HEK293 (cell line): ENCODE results near the gene TRAPPC3L.

Experiments
- BCL11A ChIP-seq: fragments of 450-650 bp; formaldehyde crosslinking; IDR thresholded peaks from 2 replicates; pipeline ENCODE4 v1.5.1; 2016; ENCODE audit warnings: low read depth, missing biosample characterization, missing genetic modification characterization
- GLI4 ChIP-seq: fragments of 450-650 bp; formaldehyde crosslinking; IDR thresholded peaks from 2 replicates; pipeline ENCODE4 v1.5.1; 2016; ENCODE audit warnings: missing biosample characterization, missing genetic modification characterization
- SCRT1 ChIP-seq: fragments of 450-650 bp; formaldehyde crosslinking; IDR thresholded peaks from 2 replicates; pipeline ENCODE4 v1.5.1; 2016; ENCODE audit warnings: missing biosample characterization, missing genetic modification characterization, borderline replicate concordance
- SP2 ChIP-seq: fragments of 450-650 bp; formaldehyde crosslinking; IDR thresholded peaks from 2 replicates; pipeline ENCODE4 v1.5.1; 2016; ENCODE audit warnings: missing biosample characterization, missing genetic modification characterization
- YY1 ChIP-seq: fragments of 450-650 bp; formaldehyde crosslinking; IDR thresholded peaks from 2 replicates; pipeline ENCODE4 v1.5.1; 2018; ENCODE audit warnings: missing biosample characterization, missing genetic modification characterization
- ZBTB20 ChIP-seq: fragments of 450-650 bp; formaldehyde crosslinking; IDR thresholded peaks from 2 replicates; pipeline ENCODE4 v1.5.1; 2016; ENCODE audit warnings: missing biosample characterization, missing genetic modification characterization
- ZBTB8A ChIP-seq: fragments of 450-650 bp; formaldehyde crosslinking; IDR thresholded peaks from 2 replicates; pipeline ENCODE4 v1.5.1; 2016; ENCODE audit warnings: missing biosample characterization, missing genetic modification characterization
- ZNF133 ChIP-seq: fragments of 450-650 bp; formaldehyde crosslinking; IDR thresholded peaks from 2 replicates; pipeline ENCODE4 v1.5.1; 2016; ENCODE audit warnings: missing biosample characterization, missing genetic modification characterization
- ZNF169 ChIP-seq: fragments of 450-650 bp; formaldehyde crosslinking; IDR thresholded peaks from 2 replicates; pipeline ENCODE4 v1.5.1; 2016; ENCODE audit warnings: missing biosample characterization, missing genetic modification characterization
- ZNF174 ChIP-seq: fragments of 450-650 bp; formaldehyde crosslinking; IDR thresholded peaks from 2 replicates; pipeline ENCODE4 v1.5.0; 2017; ENCODE audit warnings: missing biosample characterization, mild to moderate bottlenecking, missing genetic modification characterization
- ZNF2 ChIP-seq: fragments of 450-650 bp; formaldehyde crosslinking; IDR thresholded peaks from 2 replicates; pipeline ENCODE4 v1.5.1; 2016; ENCODE audit warnings: missing biosample characterization, missing genetic modification characterization
- ZNF202 ChIP-seq: fragments of 450-650 bp; formaldehyde crosslinking; IDR thresholded peaks from 2 replicates; pipeline ENCODE4 v1.5.1; 2016; ENCODE audit warnings: missing biosample characterization, missing genetic modification characterization, borderline replicate concordance
- ZNF239 ChIP-seq: fragments of 450-650 bp; formaldehyde crosslinking; IDR thresholded peaks from 2 replicates; pipeline ENCODE4 v1.5.1; 2016; ENCODE audit warnings: missing biosample characterization, missing genetic modification characterization
- ZNF24 ChIP-seq: fragments of 450-650 bp; formaldehyde crosslinking; IDR thresholded peaks from 2 replicates; pipeline ENCODE4 v1.5.1; 2016; ENCODE audit warnings: missing biosample characterization, missing genetic modification characterization
- ZNF302 ChIP-seq: fragments of 450-650 bp; formaldehyde crosslinking; IDR thresholded peaks from 2 replicates; pipeline ENCODE4 v1.5.1; 2016; ENCODE audit warnings: missing biosample characterization, missing genetic modification characterization, low read depth
- ZNF335 ChIP-seq: fragments of 450-650 bp; formaldehyde crosslinking; conservative IDR thresholded peaks from 2 replicates; pipeline ENCODE4 v1.5.1; 2016; ENCODE audit warnings: missing biosample characterization, missing genetic modification characterization
- ZNF423 ChIP-seq: fragments of 450-650 bp; formaldehyde crosslinking; IDR thresholded peaks from 2 replicates; pipeline ENCODE4 v1.5.1; 2016; ENCODE audit warnings: missing biosample characterization, missing genetic modification characterization
- ZNF501 ChIP-seq: fragments of 450-650 bp; formaldehyde crosslinking; IDR thresholded peaks from 2 replicates; pipeline ENCODE4 v1.5.1; 2016; ENCODE audit warnings: missing biosample characterization, missing genetic modification characterization
- ZNF521 ChIP-seq: fragments of 450-650 bp; formaldehyde crosslinking; IDR thresholded peaks from 2 replicates; pipeline ENCODE4 v1.5.1; 2017; ENCODE audit warnings: missing biosample characterization, mild to moderate bottlenecking, missing genetic modification characterization
- ZNF660 ChIP-seq: fragments of 450-650 bp; IDR thresholded peaks from 2 replicates; pipeline ENCODE4 v1.5.1; 2018; ENCODE audit warnings: missing biosample characterization, mild to moderate bottlenecking, missing genetic modification characterization
- ZNF785 ChIP-seq: fragments of 450-650 bp; formaldehyde crosslinking; IDR thresholded peaks from 2 replicates; pipeline ENCODE4 v1.5.1; 2016; ENCODE audit warnings: missing biosample characterization, missing genetic modification characterization
- TF ChIP-seq, protein P1 (sequence below): fragments of 450-650 bp; IDR thresholded peaks from 2 replicates; pipeline ENCODE4 v1.5.1; 2018; ENCODE audit warnings: missing biosample characterization, mild to moderate bottlenecking, missing genetic modification characterization
- TF ChIP-seq, protein P2 (sequence below): fragments of 450-650 bp; formaldehyde crosslinking; IDR thresholded peaks from 2 replicates; pipeline ENCODE4 v1.5.1; 2016; ENCODE audit warnings: missing biosample characterization, missing genetic modification characterization
- TF ChIP-seq, protein P3 (sequence below): fragments of 450-650 bp; formaldehyde crosslinking; IDR thresholded peaks from 2 replicates; pipeline ENCODE4 v1.5.1; 2016; ENCODE audit warnings: missing biosample characterization, missing genetic modification characterization
- TF ChIP-seq, protein P4 (sequence below): fragments of 450-650 bp; formaldehyde crosslinking; IDR thresholded peaks from 2 replicates; pipeline ENCODE4 v1.5.1; 2017; ENCODE audit warnings: missing biosample characterization, missing genetic modification characterization
- TF ChIP-seq, protein P5 (sequence below): fragments of 450-650 bp; formaldehyde crosslinking; IDR thresholded peaks from 2 replicates; pipeline ENCODE4 v1.5.1; 2016; ENCODE audit warnings: missing biosample characterization, missing genetic modification characterization
- TF ChIP-seq, protein P6 (sequence below): fragments of 450-650 bp; IDR thresholded peaks from 2 replicates; pipeline ENCODE4 v1.5.1; 2018; ENCODE audit warnings: missing biosample characterization, missing genetic modification characterization
- TF ChIP-seq, protein P7 (sequence below): fragments of 450-650 bp; formaldehyde crosslinking; IDR thresholded peaks from 2 replicates; pipeline ENCODE4 v1.5.1; 2016; ENCODE audit warnings: missing biosample characterization, missing genetic modification characterization, low read depth

The TRAPPC3L gene

DNA sequence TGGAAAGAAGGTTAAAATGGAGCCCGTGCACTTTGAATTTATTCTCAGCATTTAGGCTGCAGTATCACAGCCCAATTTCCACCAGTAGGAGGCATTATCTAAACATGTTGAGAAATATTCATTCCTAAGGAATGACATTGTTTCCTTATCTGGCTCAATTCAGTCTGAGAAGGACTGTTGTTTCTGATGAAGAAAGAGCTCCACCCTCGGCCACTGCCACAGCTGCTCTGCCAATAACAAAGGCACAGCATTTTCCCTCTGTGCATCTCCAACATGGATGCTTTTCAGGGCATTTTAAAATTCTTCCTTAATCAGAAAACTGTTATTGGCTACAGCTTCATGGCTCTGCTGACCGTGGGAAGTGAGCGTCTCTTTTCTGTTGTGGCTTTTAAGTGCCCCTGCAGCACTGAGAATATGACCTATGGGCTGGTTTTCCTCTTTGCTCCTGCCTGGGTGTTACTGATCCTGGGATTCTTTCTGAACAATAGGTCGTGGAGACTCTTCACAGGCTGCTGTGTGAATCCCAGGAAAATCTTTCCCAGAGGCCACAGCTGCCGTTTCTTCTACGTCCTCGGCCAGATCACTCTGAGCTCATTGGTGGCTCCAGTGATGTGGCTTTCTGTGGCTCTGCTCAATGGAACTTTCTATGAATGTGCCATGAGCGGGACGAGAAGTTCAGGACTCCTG lies 33.9 kb downstream of the TRAPPC3L start, which contains the start of gene CALHM5 (continued):
- TF ChIP-seq ZNF521 (tag by site-specific recombination), result no peak
- peak; percentile 30; the same call in 1 of the 2 replicates for TF ChIP-seq ZNF335 (tag by site-specific recombination)
- no peak for TF ChIP-seq ZNF239 (tag by site-specific recombination)
- TF ChIP-seq ZNF302 (tag by site-specific recombination), result no peak
- TF ChIP-seq ZNF169 (tag by site-specific recombination), result no peak
- TF ChIP-seq SP2 (tag by site-specific recombination), result no peak
- TF ChIP-seq ZNF2, result 0 out of 2 replicates have a peak, but pooled peaks have one; percentile 68
- TF ChIP-seq, protein P1, sequence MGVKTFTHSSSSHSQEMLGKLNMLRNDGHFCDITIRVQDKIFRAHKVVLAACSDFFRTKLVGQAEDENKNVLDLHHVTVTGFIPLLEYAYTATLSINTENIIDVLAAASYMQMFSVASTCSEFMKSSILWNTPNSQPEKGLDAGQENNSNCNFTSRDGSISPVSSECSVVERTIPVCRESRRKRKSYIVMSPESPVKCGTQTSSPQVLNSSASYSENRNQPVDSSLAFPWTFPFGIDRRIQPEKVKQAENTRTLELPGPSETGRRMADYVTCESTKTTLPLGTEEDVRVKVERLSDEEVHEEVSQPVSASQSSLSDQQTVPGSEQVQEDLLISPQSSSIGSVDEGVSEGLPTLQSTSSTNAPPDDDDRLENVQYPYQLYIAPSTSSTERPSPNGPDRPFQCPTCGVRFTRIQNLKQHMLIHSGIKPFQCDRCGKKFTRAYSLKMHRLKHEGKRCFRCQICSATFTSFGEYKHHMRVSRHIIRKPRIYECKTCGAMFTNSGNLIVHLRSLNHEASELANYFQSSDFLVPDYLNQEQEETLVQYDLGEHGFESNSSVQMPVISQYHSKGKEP (tag by site-specific recombination), result no peak; the same call in 1 of the 2 replicates
- peak; percentile 92 for TF ChIP-seq ZNF660 (tag by site-specific recombination)
- no peak; the same call in 1 of the 2 replicates for TF ChIP-seq YY1 (tag by site-specific recombination)
- TF ChIP-seq ZBTB20 (tag by site-specific recombination), result no peak
- no peak for TF ChIP-seq ZBTB8A (tag by site-specific recombination)
- TF ChIP-seq, protein P2, sequence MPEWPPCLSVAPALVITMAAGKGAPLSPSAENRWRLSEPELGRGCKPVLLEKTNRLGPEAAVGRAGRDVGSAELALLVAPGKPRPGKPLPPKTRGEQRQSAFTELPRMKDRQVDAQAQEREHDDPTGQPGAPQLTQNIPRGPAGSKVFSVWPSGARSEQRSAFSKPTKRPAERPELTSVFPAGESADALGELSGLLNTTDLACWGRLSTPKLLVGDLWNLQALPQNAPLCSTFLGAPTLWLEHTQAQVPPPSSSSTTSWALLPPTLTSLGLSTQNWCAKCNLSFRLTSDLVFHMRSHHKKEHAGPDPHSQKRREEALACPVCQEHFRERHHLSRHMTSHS (tag by site-specific recombination), result no peak
- TF ChIP-seq, protein P3, sequence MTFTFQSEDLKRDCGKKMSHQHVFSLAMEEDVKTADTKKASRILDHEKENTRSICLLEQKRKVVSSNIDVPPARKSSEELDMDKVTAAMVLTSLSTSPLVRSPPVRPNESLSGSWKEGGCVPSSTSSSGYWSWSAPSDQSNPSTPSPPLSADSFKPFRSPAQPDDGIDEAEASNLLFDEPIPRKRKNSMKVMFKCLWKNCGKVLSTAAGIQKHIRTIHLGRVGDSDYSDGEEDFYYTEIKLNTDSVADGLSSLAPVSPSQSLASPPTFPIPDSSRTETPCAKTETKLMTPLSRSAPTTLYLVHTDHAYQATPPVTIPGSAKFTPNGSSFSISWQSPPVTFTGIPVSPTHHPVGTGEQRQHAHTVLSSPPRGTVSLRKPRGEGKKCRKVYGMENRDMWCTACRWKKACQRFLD, result no peak
- 0 out of 2 replicates have a peak, but pooled peaks have one; percentile 35 for TF ChIP-seq ZNF785
- TF ChIP-seq, protein P4, sequence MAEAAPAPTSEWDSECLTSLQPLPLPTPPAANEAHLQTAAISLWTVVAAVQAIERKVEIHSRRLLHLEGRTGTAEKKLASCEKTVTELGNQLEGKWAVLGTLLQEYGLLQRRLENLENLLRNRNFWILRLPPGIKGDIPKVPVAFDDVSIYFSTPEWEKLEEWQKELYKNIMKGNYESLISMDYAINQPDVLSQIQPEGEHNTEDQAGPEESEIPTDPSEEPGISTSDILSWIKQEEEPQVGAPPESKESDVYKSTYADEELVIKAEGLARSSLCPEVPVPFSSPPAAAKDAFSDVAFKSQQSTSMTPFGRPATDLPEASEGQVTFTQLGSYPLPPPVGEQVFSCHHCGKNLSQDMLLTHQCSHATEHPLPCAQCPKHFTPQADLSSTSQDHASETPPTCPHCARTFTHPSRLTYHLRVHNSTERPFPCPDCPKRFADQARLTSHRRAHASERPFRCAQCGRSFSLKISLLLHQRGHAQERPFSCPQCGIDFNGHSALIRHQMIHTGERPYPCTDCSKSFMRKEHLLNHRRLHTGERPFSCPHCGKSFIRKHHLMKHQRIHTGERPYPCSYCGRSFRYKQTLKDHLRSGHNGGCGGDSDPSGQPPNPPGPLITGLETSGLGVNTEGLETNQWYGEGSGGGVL (tag by site-specific recombination), result no peak
- no peak for TF ChIP-seq SCRT1 (tag by site-specific recombination)
- TF ChIP-seq, protein P5, sequence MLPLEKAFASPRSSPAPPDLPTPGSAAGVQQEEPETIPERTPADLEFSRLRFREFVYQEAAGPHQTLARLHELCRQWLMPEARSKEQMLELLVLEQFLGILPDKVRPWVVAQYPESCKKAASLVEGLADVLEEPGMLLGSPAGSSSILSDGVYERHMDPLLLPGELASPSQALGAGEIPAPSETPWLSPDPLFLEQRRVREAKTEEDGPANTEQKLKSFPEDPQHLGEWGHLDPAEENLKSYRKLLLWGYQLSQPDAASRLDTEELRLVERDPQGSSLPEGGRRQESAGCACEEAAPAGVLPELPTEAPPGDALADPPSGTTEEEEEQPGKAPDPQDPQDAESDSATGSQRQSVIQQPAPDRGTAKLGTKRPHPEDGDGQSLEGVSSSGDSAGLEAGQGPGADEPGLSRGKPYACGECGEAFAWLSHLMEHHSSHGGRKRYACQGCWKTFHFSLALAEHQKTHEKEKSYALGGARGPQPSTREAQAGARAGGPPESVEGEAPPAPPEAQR (tag by site-specific recombination), result no peak
- TF ChIP-seq ZNF501 (tag by site-specific recombination), result no peak
- no peak for TF ChIP-seq BCL11A (tag by site-specific recombination)
- TF ChIP-seq, protein P6, sequence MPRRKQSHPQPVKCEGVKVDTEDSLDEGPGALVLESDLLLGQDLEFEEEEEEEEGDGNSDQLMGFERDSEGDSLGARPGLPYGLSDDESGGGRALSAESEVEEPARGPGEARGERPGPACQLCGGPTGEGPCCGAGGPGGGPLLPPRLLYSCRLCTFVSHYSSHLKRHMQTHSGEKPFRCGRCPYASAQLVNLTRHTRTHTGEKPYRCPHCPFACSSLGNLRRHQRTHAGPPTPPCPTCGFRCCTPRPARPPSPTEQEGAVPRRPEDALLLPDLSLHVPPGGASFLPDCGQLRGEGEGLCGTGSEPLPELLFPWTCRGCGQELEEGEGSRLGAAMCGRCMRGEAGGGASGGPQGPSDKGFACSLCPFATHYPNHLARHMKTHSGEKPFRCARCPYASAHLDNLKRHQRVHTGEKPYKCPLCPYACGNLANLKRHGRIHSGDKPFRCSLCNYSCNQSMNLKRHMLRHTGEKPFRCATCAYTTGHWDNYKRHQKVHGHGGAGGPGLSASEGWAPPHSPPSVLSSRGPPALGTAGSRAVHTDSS, result 0 out of 2 replicates have a peak, but pooled peaks have one; percentile 22
- no peak for TF ChIP-seq ZNF202 (tag by site-specific recombination)
- TF ChIP-seq, protein P7, sequence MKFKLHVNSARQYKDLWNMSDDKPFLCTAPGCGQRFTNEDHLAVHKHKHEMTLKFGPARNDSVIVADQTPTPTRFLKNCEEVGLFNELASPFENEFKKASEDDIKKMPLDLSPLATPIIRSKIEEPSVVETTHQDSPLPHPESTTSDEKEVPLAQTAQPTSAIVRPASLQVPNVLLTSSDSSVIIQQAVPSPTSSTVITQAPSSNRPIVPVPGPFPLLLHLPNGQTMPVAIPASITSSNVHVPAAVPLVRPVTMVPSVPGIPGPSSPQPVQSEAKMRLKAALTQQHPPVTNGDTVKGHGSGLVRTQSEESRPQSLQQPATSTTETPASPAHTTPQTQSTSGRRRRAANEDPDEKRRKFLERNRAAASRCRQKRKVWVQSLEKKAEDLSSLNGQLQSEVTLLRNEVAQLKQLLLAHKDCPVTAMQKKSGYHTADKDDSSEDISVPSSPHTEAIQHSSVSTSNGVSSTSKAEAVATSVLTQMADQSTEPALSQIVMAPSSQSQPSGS (tag by site-specific recombination), result no peak
- TF ChIP-seq ZNF133 (tag by site-specific recombination), result no peak
- TF ChIP-seq ZNF24 (tag by site-specific recombination), result no peak
- no peak for TF ChIP-seq GLI4 (tag by site-specific recombination)
- no peak for TF ChIP-seq ZNF423
- no peak for TF ChIP-seq ZNF174 (tag by site-specific recombination)
